ENCODE results near the gene SMCHD1. TPM values are rescaled to one million over a fixed set of nuclear protein-coding genes. Genes with fewer than 3 reads are reported as not detected.

The SMCHD1 gene
- total and polyA plus RNA-seq, 2 experiments from 2014 or later, result 7.7 to 39.0 TPM

- no peaks in the 10 kb centered on the region for H3K36me3 Mint-ChIP-seq (ENCODE audit: low read depth)
Observed at GRCh38 chr18:2629003-2629402, 26.5 kb upstream of the SMCHD1 start.

More at GRCh38 chr18:2629003-2629402, 26.5 kb upstream of the SMCHD1 start:
- DNase-seq (ENCODE audit: low spot score), result no peak
- Histone ChIP-seq H2AFZ (no peak overlapping the region), H3K9me2 (ENCODE audit: insufficient read depth) (peaks cover 15% of the 10 kb centered on the region; the same call in 1 of the 2 replicates), H4K20me1 (replicated peaks; ENCODE audit: insufficient read depth) (no peaks in the 10 kb centered on the region), H3F3A (replicated peaks; ENCODE audit: low read depth) (no peaks in the 10 kb centered on the region), H3K27ac (ENCODE audit: low read depth) (no peak overlapping the region), H3K4me1 (ENCODE audit: insufficient read depth) (no peaks in the 10 kb centered on the region), H3K79me2 (replicated peaks; ENCODE audit: insufficient read depth) (no peaks in the 10 kb centered on the region), H3K36me3 (ENCODE audit: insufficient read depth) (no peaks in the 10 kb centered on the region), H3K4me2 (no peak overlapping the region), H3K27me3 (ENCODE audit: insufficient read depth) (no peaks in the 10 kb centered on the region), H3K4me3 (no peak overlapping the region)
- H3K9me3 Mint-ChIP-seq, result peaks cover 8% of the 10 kb centered on the region; the same call in 2 of the 3 replicates
- peaks cover 6% of the 10 kb centered on the region for H3K27me3 Mint-ChIP-seq (ENCODE audit: insufficient read depth, low read depth, poor library complexity)
- no peak for ATAC-seq
- no peaks in the 10 kb centered on the region for H3K4me1 Mint-ChIP-seq
- H3K4me3 Mint-ChIP-seq, result no peak overlapping the region
- no peak overlapping the region for H3K27ac Mint-ChIP-seq
- TF ChIP-seq STAT1 (IDR thresholded peaks at IDR 0.05; ENCODE audit: unreplicated experiment), result no peak
- TF ChIP-seq, protein P1, sequence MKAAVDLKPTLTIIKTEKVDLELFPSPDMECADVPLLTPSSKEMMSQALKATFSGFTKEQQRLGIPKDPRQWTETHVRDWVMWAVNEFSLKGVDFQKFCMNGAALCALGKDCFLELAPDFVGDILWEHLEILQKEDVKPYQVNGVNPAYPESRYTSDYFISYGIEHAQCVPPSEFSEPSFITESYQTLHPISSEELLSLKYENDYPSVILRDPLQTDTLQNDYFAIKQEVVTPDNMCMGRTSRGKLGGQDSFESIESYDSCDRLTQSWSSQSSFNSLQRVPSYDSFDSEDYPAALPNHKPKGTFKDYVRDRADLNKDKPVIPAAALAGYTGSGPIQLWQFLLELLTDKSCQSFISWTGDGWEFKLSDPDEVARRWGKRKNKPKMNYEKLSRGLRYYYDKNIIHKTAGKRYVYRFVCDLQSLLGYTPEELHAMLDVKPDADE (IDR thresholded peaks at IDR 0.05), result no peak
- TF ChIP-seq, protein P2, sequence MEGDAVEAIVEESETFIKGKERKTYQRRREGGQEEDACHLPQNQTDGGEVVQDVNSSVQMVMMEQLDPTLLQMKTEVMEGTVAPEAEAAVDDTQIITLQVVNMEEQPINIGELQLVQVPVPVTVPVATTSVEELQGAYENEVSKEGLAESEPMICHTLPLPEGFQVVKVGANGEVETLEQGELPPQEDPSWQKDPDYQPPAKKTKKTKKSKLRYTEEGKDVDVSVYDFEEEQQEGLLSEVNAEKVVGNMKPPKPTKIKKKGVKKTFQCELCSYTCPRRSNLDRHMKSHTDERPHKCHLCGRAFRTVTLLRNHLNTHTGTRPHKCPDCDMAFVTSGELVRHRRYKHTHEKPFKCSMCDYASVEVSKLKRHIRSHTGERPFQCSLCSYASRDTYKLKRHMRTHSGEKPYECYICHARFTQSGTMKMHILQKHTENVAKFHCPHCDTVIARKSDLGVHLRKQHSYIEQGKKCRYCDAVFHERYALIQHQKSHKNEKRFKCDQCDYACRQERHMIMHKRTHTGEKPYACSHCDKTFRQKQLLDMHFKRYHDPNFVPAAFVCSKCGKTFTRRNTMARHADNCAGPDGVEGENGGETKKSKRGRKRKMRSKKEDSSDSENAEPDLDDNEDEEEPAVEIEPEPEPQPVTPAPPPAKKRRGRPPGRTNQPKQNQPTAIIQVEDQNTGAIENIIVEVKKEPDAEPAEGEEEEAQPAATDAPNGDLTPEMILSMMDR (conservative IDR thresholded peaks at IDR 0.05; ENCODE audit: low read depth in 2 of 2), result no peak
- no peak for TF ChIP-seq ZNF462 (CRISPR knock-in tag; IDR thresholded peaks at IDR 0.05)
- TF ChIP-seq, protein P3, sequence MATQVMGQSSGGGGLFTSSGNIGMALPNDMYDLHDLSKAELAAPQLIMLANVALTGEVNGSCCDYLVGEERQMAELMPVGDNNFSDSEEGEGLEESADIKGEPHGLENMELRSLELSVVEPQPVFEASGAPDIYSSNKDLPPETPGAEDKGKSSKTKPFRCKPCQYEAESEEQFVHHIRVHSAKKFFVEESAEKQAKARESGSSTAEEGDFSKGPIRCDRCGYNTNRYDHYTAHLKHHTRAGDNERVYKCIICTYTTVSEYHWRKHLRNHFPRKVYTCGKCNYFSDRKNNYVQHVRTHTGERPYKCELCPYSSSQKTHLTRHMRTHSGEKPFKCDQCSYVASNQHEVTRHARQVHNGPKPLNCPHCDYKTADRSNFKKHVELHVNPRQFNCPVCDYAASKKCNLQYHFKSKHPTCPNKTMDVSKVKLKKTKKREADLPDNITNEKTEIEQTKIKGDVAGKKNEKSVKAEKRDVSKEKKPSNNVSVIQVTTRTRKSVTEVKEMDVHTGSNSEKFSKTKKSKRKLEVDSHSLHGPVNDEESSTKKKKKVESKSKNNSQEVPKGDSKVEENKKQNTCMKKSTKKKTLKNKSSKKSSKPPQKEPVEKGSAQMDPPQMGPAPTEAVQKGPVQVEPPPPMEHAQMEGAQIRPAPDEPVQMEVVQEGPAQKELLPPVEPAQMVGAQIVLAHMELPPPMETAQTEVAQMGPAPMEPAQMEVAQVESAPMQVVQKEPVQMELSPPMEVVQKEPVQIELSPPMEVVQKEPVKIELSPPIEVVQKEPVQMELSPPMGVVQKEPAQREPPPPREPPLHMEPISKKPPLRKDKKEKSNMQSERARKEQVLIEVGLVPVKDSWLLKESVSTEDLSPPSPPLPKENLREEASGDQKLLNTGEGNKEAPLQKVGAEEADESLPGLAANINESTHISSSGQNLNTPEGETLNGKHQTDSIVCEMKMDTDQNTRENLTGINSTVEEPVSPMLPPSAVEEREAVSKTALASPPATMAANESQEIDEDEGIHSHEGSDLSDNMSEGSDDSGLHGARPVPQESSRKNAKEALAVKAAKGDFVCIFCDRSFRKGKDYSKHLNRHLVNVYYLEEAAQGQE (IDR thresholded peaks at IDR 0.05; ENCODE audit: unreplicated experiment), result no peak
- TF ChIP-seq EZH2phosphoT487 (IDR thresholded peaks at IDR 0.05; ENCODE audit: unreplicated experiment), result no peak
- TF ChIP-seq NANOG (IDR thresholded peaks at IDR 0.05; ENCODE audit: borderline replicate concordance), result no peak
- no peak for TF ChIP-seq CREB1 (CRISPR knock-in tag; IDR thresholded peaks at IDR 0.05; ENCODE audit: low read depth)
- no peak for TF ChIP-seq JUNB (IDR thresholded peaks at IDR 0.05; ENCODE audit: unreplicated experiment)
- no peak for TF ChIP-seq ZNF331 (CRISPR knock-in tag; IDR thresholded peaks at IDR 0.05; ENCODE audit: low read depth)
- no peak for TF ChIP-seq POLR2AphosphoS5 (IDR thresholded peaks at IDR 0.05; ENCODE audit: low read depth)
- TF ChIP-seq EZH2 (IDR thresholded peaks at IDR 0.05; ENCODE audit: low read depth, unreplicated experiment), result no peak
- no peak for TF ChIP-seq ZNF114 (CRISPR knock-in tag; IDR thresholded peaks at IDR 0.05)
